Melanocyte of skin (primary cell): Measurements from ENCODE around the gene SPINT3. TPM values are rescaled to one million over a fixed set of nuclear protein-coding genes. Genes with fewer than 3 reads are reported as not detected.

ENCODE experiments used
- small RNA-seq, 2 donors: library from RNA; depleted of rRNA; stranded (forward); fragments of <200 nt; gene quantifications; one replicate each; pipeline ENCODE3, GENCODE V24; 2012
- total RNA-seq, 2 donors: library from RNA; depleted of rRNA; stranded (reverse); fragments of >200 nt; gene quantifications; 2 replicates each; pipeline ENCODE4 v1.2.3, GENCODE V29; 2012

SPINT3 gene, protein sequence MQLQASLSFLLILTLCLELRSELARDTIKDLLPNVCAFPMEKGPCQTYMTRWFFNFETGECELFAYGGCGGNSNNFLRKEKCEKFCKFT
- total RNA-seq = not detected

GRCh38 chr20:45515147-45515913 lies at the start of gene SPINT3:
Gene SPINT3 (minus strand): TSS chr20:45515622. CDS start chr20:45515608, 14 bp downstream.

DNA sequence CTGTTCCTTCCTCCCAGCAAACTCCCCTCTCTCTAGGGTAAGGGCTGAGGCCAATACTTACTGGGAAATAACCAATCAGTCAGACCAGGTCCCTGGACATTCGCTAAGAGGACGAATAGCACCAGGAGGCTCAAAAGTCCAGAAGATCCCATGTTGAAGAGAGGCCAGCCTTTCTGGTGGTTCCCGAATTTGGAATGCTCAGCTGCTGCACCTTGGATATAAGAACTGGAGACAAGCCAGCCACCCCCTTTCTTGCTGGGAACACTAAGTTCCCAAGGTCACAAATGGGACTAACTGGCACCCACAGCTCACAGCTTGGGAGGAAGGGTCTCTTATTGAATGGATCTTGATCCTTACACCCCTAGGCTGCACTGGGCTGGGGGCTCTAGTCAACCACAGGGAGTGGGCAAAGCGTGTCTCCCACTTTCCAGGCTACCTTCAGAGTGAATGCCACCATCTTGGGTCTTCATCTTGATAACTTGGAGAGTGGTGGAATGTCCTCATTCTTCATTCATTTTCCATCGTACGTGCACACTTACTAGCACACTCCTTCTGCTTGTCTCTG lies 31.9 kb upstream of the SPINT3 start, which contains the start of gene EPPIN:
TSS of gene EPPIN (minus strand) at position 196 of the 565 bp plus-strand sequence. CDS start at position 152, 44 bp downstream.

GRCh38 chr20:45539382-45539781 lies 24.0 kb upstream of the SPINT3 start, which contains the start of gene WFDC6:
Gene WFDC6 (minus strand): TSS chr20:45539482. CDS start chr20:45539407, 75 bp downstream.

GRCh38 chr20:45469336-45470261 lies 45.8 kb downstream of the SPINT3 start, which contains the start of gene WFDC2:
Gene WFDC2 (plus strand): TSS chr20:45469753. CDS start chr20:45469782, 29 bp downstream.

Small RNAs within 50 kb of the gene (small RNA-seq; reads per million reads assigned to genes)
- gene AL031663.1 (0 reads per million in 2 donors), gene HSPD1P21 (0 reads per million in 2 donors), gene RNA5SP485 (0 reads per million in 2 donors)

Other genes starting within 250 kb of the SPINT3 start
- not detected for gene RBPJL, start 208.8 kb downstream of the SPINT3 start, total RNA-seq
- not detected for gene MATN4, start 207.3 kb downstream of the SPINT3 start, total RNA-seq
- 1 to 10 TPM; 7.2 to 8.0 TPM for gene SDC4, start 167.2 kb downstream of the SPINT3 start, total RNA-seq
- gene SYS1, start 152.5 kb downstream of the SPINT3 start, total RNA-seq = 10 to 100 TPM; 16.2 to 21.3 TPM
- gene TP53TG5, start 137.3 kb downstream of the SPINT3 start, total RNA-seq = not detected
- gene DBNDD2, start 107.3 kb downstream of the SPINT3 start, total RNA-seq = 10 to 100 TPM in 1 of 2 donors, under 1 TPM in 1; 0.69 to 11.0 TPM
- gene PIGT, start 99.5 kb downstream of the SPINT3 start, total RNA-seq = 10 to 100 TPM; 39.9 to 46.3 TPM
- gene WFDC2, start 45.9 kb downstream of the SPINT3 start, total RNA-seq = not detected
- gene WFDC6, start 23.9 kb upstream of the SPINT3 start, total RNA-seq = not detected
- gene EPPIN, start 31.8 kb upstream of the SPINT3 start, total RNA-seq = not detected
- not detected for gene WFDC8, start 63.7 kb upstream of the SPINT3 start, total RNA-seq
- not detected for gene WFDC10A, start 114.1 kb upstream of the SPINT3 start, total RNA-seq
- not detected for gene WFDC9, start 115.7 kb upstream of the SPINT3 start, total RNA-seq
- not detected for gene WFDC11, start 154.6 kb upstream of the SPINT3 start, total RNA-seq
- not detected for gene WFDC13, start 186.4 kb upstream of the SPINT3 start, total RNA-seq
- gene WFDC10B, start 189.4 kb upstream of the SPINT3 start, total RNA-seq = not detected
- gene SPINT4, start 206.7 kb upstream of the SPINT3 start, total RNA-seq = not detected